Gastrocnemius medialis (tissue), 4 donors: ENCODE measurements around the gene KPNB1. TPM values are rescaled to one million over a fixed set of nuclear protein-coding genes. Genes with fewer than 3 reads are reported as not detected.
A peak's percentile ranks its signal among the peaks of the same experiment; 100 is the strongest.

Experiments used
- ATAC-seq, 2 donors: fragments of 150-250 bp; one replicate each; pipeline ENCODE4 v1.9.1; 2016
- DNase-seq, 2 donors: peaks; one replicate each; pipeline ENCODE4 v3.0.0-alpha.2; 2019
- H3K27ac ChIP-seq, 4 donors: fragments of 200-600 bp; sonication (generic); 1 replicate in 1 of 4; 2 replicates in 3 of 4; pipeline ENCODE4 v1.5.1; 2016 to 2018; ENCODE audit warnings: mild to moderate bottlenecking in 2 of 4, moderate library complexity in 1 of 4
- H3K27me3 ChIP-seq, 3 donors: fragments of 200-600 bp; sonication (generic) in 2 of 3; 1 replicate in 1 of 3; 2 replicates in 2 of 3; pipeline versions ENCODE4 v1.5.1 to v1.6.0; 2016 to 2019; ENCODE audit warnings: mild to moderate bottlenecking in 1 of 3, moderate library complexity in 1 of 3
- H3K36me3 ChIP-seq, 2 donors: fragments of 200-600 bp; sonication (generic) in 1 of 2; one replicate each; pipeline ENCODE4 v1.5.1; 2017 to 2018
- H3K4me1 ChIP-seq, 2 donors: fragments of 200-600 bp; sonication (generic) in 1 of 2; one replicate each; pipeline ENCODE4 v1.5.1; 2016 to 2017; ENCODE audit warnings: mild to moderate bottlenecking in 2 of 2
- H3K4me3 ChIP-seq, 4 donors: fragments of 200-600 bp; sonication (generic) in 3 of 4; 1 replicate in 1 of 4; 2 replicates in 3 of 4; pipeline ENCODE4 v1.5.1; 2016 to 2019; ENCODE audit warnings: mild to moderate bottlenecking in 2 of 4
- H3K9me3 ChIP-seq, 3 donors: fragments of 200-600 bp; sonication (generic) in 2 of 3; 1 replicate in 1 of 3; 2 replicates in 2 of 3; pipeline ENCODE4 v1.5.1; 2016 to 2019
- CTCF ChIP-seq, 5 experiments: fragments of 450-650 bp in 3 of 5; fragments of 200-600 bp in 2 of 5; sonication (generic) in 2 of 5; IDR thresholded peaks in 4 of 5; conservative IDR thresholded peaks in 1 of 5; 1 replicate in 4 of 5; 2 replicates in 1 of 5; pipeline ENCODE4 v1.5.1; 2016 to 2019; ENCODE audit warnings: antibody characterized with exemption in 5 of 5, mild to moderate bottlenecking in 3 of 5, moderate library complexity in 3 of 5
- POLR2A ChIP-seq, 2 donors: fragments of 450-650 bp; IDR thresholded peaks; one replicate each; pipeline ENCODE4 v1.6.1; 2017; ENCODE audit warnings: antibody characterized with exemption in 2 of 2, mild to moderate bottlenecking in 2 of 2, moderate library complexity in 2 of 2
- in situ Hi-C, 4 donors: fragments of 200-750 bp; cut with MboI; loops; one replicate each; pipeline versions ENCODE4 v1.15.0 to v1.8.0; 2017; ENCODE audit warnings: low sequenced_read_pairs in 4 of 4
- intact Hi-C: fragments of 100-400 bp; cut with DNase I; formaldehyde crosslinking; loops from one replicate; pipeline ENCODE4 v1.15.1; 2023; ENCODE audit warnings: low total_unique reads
- total RNA-seq, 4 donors: library from RNA; depleted of rRNA; stranded (reverse); fragments of >200 nt; gene quantifications; one replicate each; pipeline versions ENCODE4 v1.1.0 to v1.2.3, GENCODE V29; 2016

KPNB1 gene
- total RNA-seq, 4 donors from 2014 or later, result 170 to 238 (median 211) TPM

- intact Hi-C loops, result no loop called here
- H3K4me3 ChIP-seq, result no peak overlapping the region
- TF ChIP-seq POLR2A (IDR thresholded peaks at IDR 0.05) (no peak), CTCF (IDR thresholded peaks at IDR 0.05 in 4 of 5, conservative IDR thresholded peaks at IDR 0.05 in 1 of 5) (no peak)
- peak overlapping the region; percentile 74 to 88 (median 80) for H3K27ac ChIP-seq
- DNase-seq (no peak), ATAC-seq (no peak)
- H3K36me3 ChIP-seq, result peaks cover 0 to 51% of the 10 kb centered on the region in 2 donors
- H3K27me3 ChIP-seq, result no peaks in the 10 kb centered on the region
- in situ Hi-C loops, result loop anchor here in 2 of 4 donors (25.0 kb wide), 3 partner anchors 108 to 483 kb away; no protein-coding TSS in a partner anchor
- no peaks in the 10 kb centered on the region for H3K9me3 ChIP-seq
- H3K4me1 ChIP-seq, result peaks cover 30 to 40% of the 10 kb centered on the region in 2 donors
Measured at GRCh38 chr17:47620503-47621245, 29.0 kb upstream of the KPNB1 start.

GRCh38 chr17:47621293-47622179, 28.2 kb upstream of the KPNB1 start:
- DNase-seq, result peak; percentile 48 to 63
- Histone ChIP-seq H3K4me1 (peaks cover 30 to 40% of the 10 kb centered on the region in 2 donors), H3K36me3 (peaks cover 0 to 51% of the 10 kb centered on the region in 2 donors), H3K9me3 (no peaks in the 10 kb centered on the region), H3K27me3 (no peaks in the 10 kb centered on the region), H3K4me3 (peak overlapping the region in 2 of 4 donors; percentile 12 to 18), H3K27ac (peak overlapping the region; percentile 74 to 88 (median 80))
- intact Hi-C loops, result no loop called here
- ATAC-seq, result peak; percentile 85 to 90
- in situ Hi-C loops, result loop anchor here in 2 of 4 donors (25.0 kb wide), 3 partner anchors 109 to 484 kb away; no protein-coding TSS in a partner anchor
- no peak for TF ChIP-seq POLR2A (IDR thresholded peaks at IDR 0.05)
- TF ChIP-seq CTCF (IDR thresholded peaks at IDR 0.05 in 4 of 5, conservative IDR thresholded peaks at IDR 0.05 in 1 of 5), result peak in 1 of 5 experiments; percentile 13

GRCh38 chr17:47622180-47622549, 27.6 kb upstream of the KPNB1 start:
- TF ChIP-seq CTCF (IDR thresholded peaks at IDR 0.05 in 4 of 5, conservative IDR thresholded peaks at IDR 0.05 in 1 of 5), result no peak
- TF ChIP-seq POLR2A (IDR thresholded peaks at IDR 0.05), result no peak
- in situ Hi-C loops, result loop anchor here in 2 of 4 donors (25.0 kb wide), 3 partner anchors 110 to 485 kb away; no protein-coding TSS in a partner anchor
- Histone ChIP-seq H3K4me1 (peaks cover 30 to 40% of the 10 kb centered on the region in 2 donors), H3K4me3 (no peak overlapping the region), H3K27me3 (no peaks in the 10 kb centered on the region), H3K36me3 (peaks cover 0 to 46% of the 10 kb centered on the region in 2 donors), H3K27ac (peak overlapping the region; percentile 74 to 88 (median 80)), H3K9me3 (no peaks in the 10 kb centered on the region)
- DNase-seq (no peak), ATAC-seq (no peak)
- intact Hi-C loops, result no loop called here

GRCh38 chr17:47624727-47625068, 25.0 kb upstream of the KPNB1 start:
- intact Hi-C loops, result no loop called here
- Histone ChIP-seq H3K4me1 (peaks cover 27 to 34% of the 10 kb centered on the region in 2 donors), H3K27me3 (no peaks in the 10 kb centered on the region), H3K4me3 (no peak overlapping the region), H3K36me3 (peaks cover 0 to 25% of the 10 kb centered on the region in 2 donors), H3K27ac (no peak overlapping the region), H3K9me3 (no peaks in the 10 kb centered on the region)
- TF ChIP-seq CTCF (IDR thresholded peaks at IDR 0.05 in 4 of 5, conservative IDR thresholded peaks at IDR 0.05 in 1 of 5) (no peak), POLR2A (IDR thresholded peaks at IDR 0.05) (no peak)
- ATAC-seq (no peak), DNase-seq (no peak)
- in situ Hi-C loops, result loop anchor here in 2 of 4 donors (25.0 kb wide), 3 partner anchors 112 to 487 kb away; no protein-coding TSS in a partner anchor
